B cell (primary cell): ENCODE data around the gene LRRC2. TPM values are rescaled to one million over a fixed set of nuclear protein-coding genes. Genes with fewer than 3 reads are reported as not detected.

Experiments used
- ATAC-seq: fragments of 200-7000 bp; cut with Tn5 transposase; one replicate; pipeline ENCODE4 v1.10.0; 2021; ENCODE audit warnings: low read depth, mild to moderate bottlenecking, moderate number of reproducible peaks, moderate library complexity
- CTCF ChIA-PET: fragments of 350-600 bp; sonication (Branson Sonifier 250); formaldehyde crosslinking; loops from one replicate; lab custom pipeline; 2021; ENCODE audit warnings: antibody characterized with exemption, inconsistent platforms; lab: Charles Lee
- POLR2A ChIA-PET: fragments of 350-600 bp; sonication (Branson Sonifier 250); formaldehyde crosslinking; loops from one replicate; lab custom pipeline; 2021; ENCODE audit warnings: antibody characterized with exemption; lab: Charles Lee
- DNase-seq: peaks from one replicate; pipeline ENCODE4 v3.0.0; 2013
- H2AFZ ChIP-seq: 2 replicates; pipeline ENCODE4 v1.6.1; 2012; ENCODE audit warnings: mild to moderate bottlenecking, low read depth, low read length; ENCODE audit not compliant: insufficient read depth, poor library complexity, severe bottlenecking
- H3K27ac ChIP-seq, 2 donors: 1 replicate in 1 of 2; 2 replicates in 1 of 2; pipeline ENCODE4 v1.5.1; 2012 to 2013; ENCODE audit warnings: low read length in 2 of 2, mild to moderate bottlenecking in 2 of 2, moderate library complexity in 1 of 2
- H3K27me3 ChIP-seq, 4 experiments: fragments of 200-600 bp in 1 of 4; sonication (generic) in 1 of 4; replicated peaks in 1 of 4; 1 replicate in 2 of 4; 2 replicates in 2 of 4; pipeline versions ENCODE4 v1.6.1 to v1.7.0; 2013 to 2016; ENCODE audit warnings: low read length in 3 of 4, mild to moderate bottlenecking in 2 of 4, mixed read lengths in 1 of 4, moderate library complexity in 1 of 4; ENCODE audit not compliant: insufficient read depth in 4 of 4, control insufficient read depth in 3 of 4; ENCODE audit errors: control extremely low read depth in 1 of 4
- H3K36me3 ChIP-seq, 2 experiments: replicated peaks in 1 of 2; 1 replicate in 1 of 2; 2 replicates in 1 of 2; pipeline versions ENCODE4 v1.6.1 to v1.7.1; 2013; ENCODE audit warnings: low read length in 1 of 2; ENCODE audit not compliant: insufficient read depth in 2 of 2, control insufficient read depth in 1 of 2; ENCODE audit errors: control extremely low read depth in 1 of 2, extremely low read depth in 1 of 2
- H3K4me1 ChIP-seq, 2 donors: fragments of 200-600 bp in 1 of 2; sonication (generic) in 1 of 2; 1 replicate in 1 of 2; 2 replicates in 1 of 2; pipeline versions ENCODE4 v1.5.1 to v1.6.1; 2013 to 2017; ENCODE audit warnings: low read length in 2 of 2; ENCODE audit not compliant: control insufficient read depth in 2 of 2, insufficient read depth in 2 of 2
- H3K4me2 ChIP-seq: replicated peaks from 2 replicates; pipeline ENCODE3; 2012; ENCODE audit warnings: mild to moderate bottlenecking, low read depth, low read length; ENCODE audit not compliant: poor library complexity, severe bottlenecking
- H3K4me3 ChIP-seq, 5 experiments: fragments of 200-600 bp in 1 of 5; sonication (generic) in 1 of 5; 1 replicate in 3 of 5; 2 replicates in 2 of 5; pipeline versions ENCODE4 v1.5.1 to v1.7.0; 2011 to 2016; ENCODE audit warnings: low read length in 4 of 5, mild to moderate bottlenecking in 4 of 5, low read depth in 2 of 5, control low read depth in 1 of 5, moderate library complexity in 1 of 5; ENCODE audit not compliant: insufficient read depth in 1 of 5; ENCODE audit errors: control extremely low read depth in 1 of 5, extremely low read depth in 1 of 5
- H3K79me2 ChIP-seq: fragments of 200-600 bp; sonication (generic); one replicate; pipeline ENCODE4 v1.6.0; 2016; ENCODE audit warnings: low read length; ENCODE audit not compliant: control insufficient read depth, insufficient read depth
- H3K9ac ChIP-seq: fragments of 200-600 bp; sonication (generic); 2 replicates; pipeline ENCODE4 v1.6.1; 2017; ENCODE audit warnings: mild to moderate bottlenecking, low read length, moderate library complexity
- H3K9me3 ChIP-seq, 3 donors: one replicate each; pipeline versions ENCODE4 v1.6.1 to v1.7.1; 2013; ENCODE audit warnings: low read length in 2 of 3; ENCODE audit not compliant: control insufficient read depth in 2 of 3, insufficient read depth in 1 of 3; ENCODE audit errors: control extremely low read depth in 1 of 3
- H4K20me1 ChIP-seq: 2 replicates; pipeline ENCODE4 v1.6.0; 2012; ENCODE audit warnings: mild to moderate bottlenecking, low read length; ENCODE audit not compliant: insufficient read depth, control insufficient read depth, poor library complexity, severe bottlenecking
- H3K27ac Mint-ChIP-seq: one replicate; pipeline ENCODE4 v1.8.0; 2021; ENCODE audit warnings: mixed read lengths
- H3K27me3 Mint-ChIP-seq: one replicate; pipeline ENCODE4 v1.8.0; 2021; ENCODE audit warnings: mixed read lengths
- H3K4me1 Mint-ChIP-seq: one replicate; pipeline ENCODE4 v1.8.0; 2021; ENCODE audit warnings: mixed read lengths
- H3K4me3 Mint-ChIP-seq: one replicate; pipeline ENCODE4 v1.8.0; 2021; ENCODE audit warnings: mixed read lengths
- H3K9me3 Mint-ChIP-seq: one replicate; pipeline ENCODE4 v1.8.0; 2022; ENCODE audit warnings: mixed read lengths; ENCODE audit not compliant: insufficient read depth
- EZH2 ChIP-seq: IDR thresholded peaks from 2 replicates; pipeline ENCODE4 v1.6.1; 2012; ENCODE audit warnings: borderline replicate concordance, low read depth, mild to moderate bottlenecking, moderate library complexity, low read length; ENCODE audit not compliant: insufficient read depth, poor library complexity, severe bottlenecking
- WGBS: methylation state at CpG from one replicate; pipeline ENCODE4 v1.1.5; 2013; ENCODE audit warnings: missing lambda C conversion rate; ENCODE audit not compliant: insufficient coverage; 5-methylcytosine and 5-hydroxymethylcytosine counted together
- intact Hi-C: fragments of 100-400 bp; cut with micrococcal nuclease; formaldehyde crosslinking; loops from one replicate; pipeline ENCODE4 v1.10.0; 2022
- polyA plus RNA-seq: library from polyadenylated mRNA; depleted of rRNA; stranded (reverse); fragments of >200 nt; gene quantifications from 2 replicates; pipeline ENCODE4 v1.2.3, GENCODE V29; 2012
- total RNA-seq, 2 donors: library from RNA; stranded (reverse); fragments of 120-200 nt in 1 of 2; gene quantifications; 1 replicate in 1 of 2; 2 replicates in 1 of 2; pipeline versions ENCODE4 v1.2.3 to v1.2.4, GENCODE V29; 2013 to 2022
- TF ChIP-seq, protein P1 (sequence below): fragments of 200-600 bp; IDR thresholded peaks from one replicate; pipeline ENCODE4 v1.8.0; 2022; ENCODE audit warnings: antibody characterized with exemption, mild to moderate bottlenecking

The LRRC2 gene
- total and polyA plus RNA-seq, 2 donors (not counting 1 experiment from before 2014, with no cell fraction given) = 0.04 TPM; not detected in 1

DNA sequence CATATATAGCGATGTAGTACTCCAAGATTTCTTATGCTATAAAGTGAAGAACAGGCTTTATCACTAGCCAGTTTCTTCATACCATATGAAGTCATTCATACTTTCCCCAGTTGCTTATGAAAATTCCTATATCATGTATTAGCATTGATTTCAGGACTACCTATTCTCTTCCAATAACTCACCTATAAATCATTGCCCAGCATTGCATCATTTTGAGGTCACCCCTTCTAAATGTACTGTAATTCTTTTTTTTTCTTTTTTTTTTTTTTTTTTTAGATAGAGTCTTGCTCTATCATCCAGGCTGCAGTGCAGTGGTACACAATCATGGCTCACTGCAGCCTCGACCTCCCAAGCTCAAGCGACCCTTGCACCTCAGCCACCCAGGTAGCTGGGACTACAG lies 41.3 kb downstream of the LRRC2 start:
- no peak overlapping the region for H3K4me3 ChIP-seq
- H4K20me1 ChIP-seq = no peaks in the 10 kb centered on the region
- POLR2A ChIA-PET = no interaction called here
- no peak overlapping the region for H2AFZ ChIP-seq
- no peaks in the 10 kb centered on the region for H3K27me3 Mint-ChIP-seq
- ATAC-seq = no peak
- DNase-seq = no peak
- H3K4me3 Mint-ChIP-seq = no peak overlapping the region
- 80% methylated on average over 1 of the region's 3 CpGs for WGBS
- no peaks in the 10 kb centered on the region for H3K9me3 Mint-ChIP-seq
- no peak overlapping the region for H3K9ac ChIP-seq
- H3K27me3 ChIP-seq = no peaks in the 10 kb centered on the region
- no peaks in the 10 kb centered on the region for H3K9me3 ChIP-seq
- no peak overlapping the region for H3K27ac ChIP-seq
- CTCF ChIA-PET = interaction anchor here (1.2 to 1.7 kb wide), 3 partner anchors 28 to 36 kb away, joined by 3 to 7 read pairs (median 4); partner anchors contain the start of gene RTP3
- no peak overlapping the region for H3K27ac Mint-ChIP-seq
- no peaks in the 10 kb centered on the region for H3K36me3 ChIP-seq
- H3K4me1 ChIP-seq = no peaks in the 10 kb centered on the region
- TF ChIP-seq, protein P1, sequence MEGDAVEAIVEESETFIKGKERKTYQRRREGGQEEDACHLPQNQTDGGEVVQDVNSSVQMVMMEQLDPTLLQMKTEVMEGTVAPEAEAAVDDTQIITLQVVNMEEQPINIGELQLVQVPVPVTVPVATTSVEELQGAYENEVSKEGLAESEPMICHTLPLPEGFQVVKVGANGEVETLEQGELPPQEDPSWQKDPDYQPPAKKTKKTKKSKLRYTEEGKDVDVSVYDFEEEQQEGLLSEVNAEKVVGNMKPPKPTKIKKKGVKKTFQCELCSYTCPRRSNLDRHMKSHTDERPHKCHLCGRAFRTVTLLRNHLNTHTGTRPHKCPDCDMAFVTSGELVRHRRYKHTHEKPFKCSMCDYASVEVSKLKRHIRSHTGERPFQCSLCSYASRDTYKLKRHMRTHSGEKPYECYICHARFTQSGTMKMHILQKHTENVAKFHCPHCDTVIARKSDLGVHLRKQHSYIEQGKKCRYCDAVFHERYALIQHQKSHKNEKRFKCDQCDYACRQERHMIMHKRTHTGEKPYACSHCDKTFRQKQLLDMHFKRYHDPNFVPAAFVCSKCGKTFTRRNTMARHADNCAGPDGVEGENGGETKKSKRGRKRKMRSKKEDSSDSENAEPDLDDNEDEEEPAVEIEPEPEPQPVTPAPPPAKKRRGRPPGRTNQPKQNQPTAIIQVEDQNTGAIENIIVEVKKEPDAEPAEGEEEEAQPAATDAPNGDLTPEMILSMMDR = no peak
- no peak for TF ChIP-seq EZH2
- H3K79me2 ChIP-seq = no peaks in the 10 kb centered on the region
- H3K4me2 ChIP-seq = no peak overlapping the region
- no peaks in the 10 kb centered on the region for H3K4me1 Mint-ChIP-seq
- intact Hi-C loops = no loop called here

DNA sequence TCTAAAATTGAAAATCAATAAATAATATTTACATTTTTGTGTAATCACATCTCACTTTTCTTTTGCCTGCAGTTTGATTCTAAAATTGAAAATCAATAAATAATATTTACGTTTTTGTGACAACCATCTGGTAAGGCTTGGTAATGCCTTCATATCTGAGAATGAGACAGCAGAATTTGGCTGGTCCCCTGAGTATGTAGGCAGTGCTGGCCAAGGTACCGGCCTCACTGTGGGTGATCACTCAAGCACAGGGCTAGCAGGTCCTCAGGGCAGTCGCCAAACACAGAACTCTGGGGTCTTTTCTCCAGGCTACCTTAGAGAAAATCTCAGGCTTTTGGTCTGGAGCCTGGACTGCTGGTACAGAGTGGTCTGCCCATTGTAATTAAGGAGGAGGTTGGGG lies 42.1 kb downstream of the LRRC2 start:
- ATAC-seq = no peak

More for the DNA sequence above, 42.1 kb downstream of the LRRC2 start:
- H3K9ac ChIP-seq = no peak overlapping the region
- 77% methylated on average over 2 of the region's 3 CpGs for WGBS
- Mint-ChIP-seq H3K4me3 (no peak overlapping the region), H3K4me1 (no peaks in the 10 kb centered on the region), H3K27ac (no peak overlapping the region), H3K9me3 (no peaks in the 10 kb centered on the region), H3K27me3 (no peaks in the 10 kb centered on the region)
- no peaks in the 10 kb centered on the region for H3K79me2 ChIP-seq
- H4K20me1 ChIP-seq = no peaks in the 10 kb centered on the region
- no peak overlapping the region for H3K4me3 ChIP-seq
- no peaks in the 10 kb centered on the region for H3K36me3 ChIP-seq
- H2AFZ ChIP-seq = no peak overlapping the region
- TF ChIP-seq, protein P1 = no peak
- TF ChIP-seq EZH2 = no peak
- POLR2A ChIA-PET = no interaction called here
- H3K9me3 ChIP-seq = no peaks in the 10 kb centered on the region
- CTCF ChIA-PET = no interaction called here
- no peaks in the 10 kb centered on the region for H3K4me1 ChIP-seq
- no peak overlapping the region for H3K27ac ChIP-seq
- DNase-seq = no peak
- intact Hi-C loops = no loop called here
- no peak overlapping the region for H3K4me2 ChIP-seq
- no peaks in the 10 kb centered on the region for H3K27me3 ChIP-seq
